ENCODE results near the gene NUP43.
A peak's percentile ranks its signal among the peaks of the same experiment; 100 is the strongest.
"Not testable (repeated sequence)": the region's sequence is repeated elsewhere in the genome, so short reads cannot be mapped to it uniquely, and the experiment has no call there.

The NUP43 gene

GRCh38 chr6:149749082-149749593 lies 2.8 kb upstream of the NUP43 start:
- DNase-seq (ENCODE audit: low read depth in 2 of 2): not testable (repeated sequence)

- DNase-seq (ENCODE audit: low read depth in 2 of 2): not testable (repeated sequence)
Observed at GRCh38 chr6:149745252-149745651, 1.1 kb downstream of the NUP43 start.

- no peak for DNase-seq (ENCODE audit: low read depth in 2 of 2)
Observed at GRCh38 chr6:149734915-149735314, 11.4 kb downstream of the NUP43 start.

GRCh38 chr6:149733089-149733720 lies 13.1 kb downstream of the NUP43 start:
- DNase-seq (ENCODE audit: low read depth in 2 of 2): no peak

- no peak for DNase-seq (ENCODE audit: low read depth in 2 of 2)
Observed at GRCh38 chr6:149729824-149730223, 16.5 kb downstream of the NUP43 start.

GRCh38 chr6:149728499-149729234 lies 17.7 kb downstream of the NUP43 start:
- DNase-seq (ENCODE audit: low read depth in 2 of 2): no peak

GRCh38 chr6:149727793-149728498 lies 18.4 kb downstream of the NUP43 start:
- DNase-seq (ENCODE audit: low read depth in 2 of 2): no peak

GRCh38 chr6:149725785-149726184 lies 20.5 kb downstream of the NUP43 start:
- DNase-seq (ENCODE audit: low read depth in 2 of 2): no peak

- DNase-seq (ENCODE audit: low read depth in 2 of 2): no peak
Observed at GRCh38 chr6:149723771-149724417, 22.4 kb downstream of the NUP43 start.

- no peak for DNase-seq (ENCODE audit: low read depth in 2 of 2)
Observed at GRCh38 chr6:149723262-149723661, 23.1 kb downstream of the NUP43 start.

- no peak for DNase-seq (ENCODE audit: low read depth in 2 of 2)
Observed at GRCh38 chr6:149719531-149719930, 26.8 kb downstream of the NUP43 start.

- DNase-seq (ENCODE audit: low read depth in 2 of 2): peak; percentile 91
Observed at GRCh38 chr6:149717588-149718458, 28.5 kb downstream of the NUP43 start, which contains the start of gene LATS1. Gene LATS1, minus strand, starts transcription at chr6:149718101. Its CDS starts 15,975 bp downstream, at chr6:149702126.

- DNase-seq (ENCODE audit: low read depth in 2 of 2): no peak
Observed at GRCh38 chr6:149717255-149717587, 29.1 kb downstream of the NUP43 start.

- DNase-seq (ENCODE audit: low read depth in 2 of 2): no peak
Observed at GRCh38 chr6:149716181-149716963, 30.0 kb downstream of the NUP43 start.

GRCh38 chr6:149714442-149714841 lies 31.9 kb downstream of the NUP43 start:
- DNase-seq (ENCODE audit: low read depth in 2 of 2): no peak

GRCh38 chr6:149711711-149712110 lies 34.6 kb downstream of the NUP43 start:
- DNase-seq (ENCODE audit: low read depth in 2 of 2): no peak

GRCh38 chr6:149701714-149702113 lies 44.6 kb downstream of the NUP43 start:
- no peak for DNase-seq (ENCODE audit: low read depth in 2 of 2)

- no peak for DNase-seq (ENCODE audit: low read depth in 2 of 2)
Observed at GRCh38 chr6:149699150-149699549, 47.2 kb downstream of the NUP43 start.

- DNase-seq (ENCODE audit: low read depth in 2 of 2): no peak
Observed at GRCh38 chr6:149698175-149698574, 48.2 kb downstream of the NUP43 start.

- no peak for DNase-seq (ENCODE audit: low read depth in 2 of 2)
Observed at GRCh38 chr6:149696901-149697300, 49.4 kb downstream of the NUP43 start.

Measured in stimulated activated CD4-positive, alpha-beta T cell treated with anti-CD3 and anti-CD28 coated beads, Interleukin-4, amount 100 ng/mL, for 48 hours (primary cell).